Right atrium auricular region (tissue), 2 donors: Measurements from ENCODE around the gene VAMP5. TPM values are rescaled to one million over a fixed set of nuclear protein-coding genes. Genes with fewer than 3 reads are reported as not detected.

ENCODE experiments used
- DNase-seq: peaks from one replicate; pipeline ENCODE4 v3.0.0-alpha.2; 2019; ENCODE audit warnings: low spot score
- H3K27ac ChIP-seq, 2 donors: fragments of 200-600 bp; sonication (generic); 1 replicate in 1 of 2; 2 replicates in 1 of 2; pipeline ENCODE4 v1.5.1; 2016 to 2019
- H3K27me3 ChIP-seq, 2 donors: fragments of 200-600 bp; sonication (generic); one replicate each; pipeline versions ENCODE4 v1.5.1 to v1.6.0; 2017 to 2019
- H3K36me3 ChIP-seq: fragments of 200-600 bp; sonication (generic); one replicate; pipeline ENCODE4 v1.5.1; 2016
- H3K4me1 ChIP-seq, 2 donors: fragments of 200-600 bp; sonication (generic); one replicate each; pipeline versions ENCODE4 v1.5.1 to v1.6.0; 2017 to 2019
- H3K4me3 ChIP-seq, 2 donors: fragments of 200-600 bp; sonication (generic); 1 replicate in 1 of 2; 2 replicates in 1 of 2; pipeline ENCODE4 v1.5.1; 2017 to 2019; ENCODE audit warnings: mild to moderate bottlenecking in 1 of 2, moderate library complexity in 1 of 2
- H3K9me3 ChIP-seq, 2 donors: fragments of 200-600 bp; sonication (generic); one replicate each; pipeline ENCODE4 v1.5.1; 2019
- total RNA-seq, 2 donors: library from RNA; depleted of rRNA; stranded (reverse); fragments of >200 nt; gene quantifications; one replicate each; pipeline ENCODE4 v1.1.0, GENCODE V29; 2016
- TF ChIP-seq, protein P1 (sequence below), 2 donors: fragments of 200-600 bp; sonication (generic); IDR thresholded peaks; one replicate each; pipeline ENCODE4 v1.5.1; 2019; ENCODE audit warnings: antibody characterized with exemption in 2 of 2

VAMP5 gene
- total RNA-seq, 2 donors from 2014 or later = 37.2 to 61.7 TPM

DNA sequence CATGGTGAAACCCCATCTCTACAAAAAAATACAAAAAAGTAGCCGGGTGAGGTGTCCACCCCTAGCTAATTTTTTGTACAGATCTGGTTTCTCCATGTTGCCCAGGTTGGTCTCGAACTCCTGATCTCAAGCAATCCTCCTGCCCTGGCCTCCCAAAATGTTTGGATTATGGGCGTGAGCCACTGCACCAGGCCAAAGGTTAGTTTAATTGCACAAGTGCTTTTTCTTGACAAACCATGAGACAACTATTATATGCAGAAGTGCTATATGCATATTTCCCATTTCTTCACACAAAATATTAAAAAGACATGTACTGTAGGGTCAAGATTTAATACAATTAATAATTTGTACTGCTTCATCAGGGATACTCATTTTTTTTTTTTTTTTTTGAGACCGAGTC lies 18.0 kb upstream of the VAMP5 start:
- TF ChIP-seq, protein P1, sequence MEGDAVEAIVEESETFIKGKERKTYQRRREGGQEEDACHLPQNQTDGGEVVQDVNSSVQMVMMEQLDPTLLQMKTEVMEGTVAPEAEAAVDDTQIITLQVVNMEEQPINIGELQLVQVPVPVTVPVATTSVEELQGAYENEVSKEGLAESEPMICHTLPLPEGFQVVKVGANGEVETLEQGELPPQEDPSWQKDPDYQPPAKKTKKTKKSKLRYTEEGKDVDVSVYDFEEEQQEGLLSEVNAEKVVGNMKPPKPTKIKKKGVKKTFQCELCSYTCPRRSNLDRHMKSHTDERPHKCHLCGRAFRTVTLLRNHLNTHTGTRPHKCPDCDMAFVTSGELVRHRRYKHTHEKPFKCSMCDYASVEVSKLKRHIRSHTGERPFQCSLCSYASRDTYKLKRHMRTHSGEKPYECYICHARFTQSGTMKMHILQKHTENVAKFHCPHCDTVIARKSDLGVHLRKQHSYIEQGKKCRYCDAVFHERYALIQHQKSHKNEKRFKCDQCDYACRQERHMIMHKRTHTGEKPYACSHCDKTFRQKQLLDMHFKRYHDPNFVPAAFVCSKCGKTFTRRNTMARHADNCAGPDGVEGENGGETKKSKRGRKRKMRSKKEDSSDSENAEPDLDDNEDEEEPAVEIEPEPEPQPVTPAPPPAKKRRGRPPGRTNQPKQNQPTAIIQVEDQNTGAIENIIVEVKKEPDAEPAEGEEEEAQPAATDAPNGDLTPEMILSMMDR (IDR thresholded peaks at IDR 0.05) = no peak
- H3K4me3 ChIP-seq = no peak overlapping the region
- no peaks in the 10 kb centered on the region for H3K27me3 ChIP-seq
- H3K9me3 ChIP-seq = no peaks in the 10 kb centered on the region
- H3K4me1 ChIP-seq = peaks cover 0 to 6% of the 10 kb centered on the region in 2 donors
- no peak overlapping the region for H3K27ac ChIP-seq
- no peak for DNase-seq
- H3K36me3 ChIP-seq = no peaks in the 10 kb centered on the region

DNA sequence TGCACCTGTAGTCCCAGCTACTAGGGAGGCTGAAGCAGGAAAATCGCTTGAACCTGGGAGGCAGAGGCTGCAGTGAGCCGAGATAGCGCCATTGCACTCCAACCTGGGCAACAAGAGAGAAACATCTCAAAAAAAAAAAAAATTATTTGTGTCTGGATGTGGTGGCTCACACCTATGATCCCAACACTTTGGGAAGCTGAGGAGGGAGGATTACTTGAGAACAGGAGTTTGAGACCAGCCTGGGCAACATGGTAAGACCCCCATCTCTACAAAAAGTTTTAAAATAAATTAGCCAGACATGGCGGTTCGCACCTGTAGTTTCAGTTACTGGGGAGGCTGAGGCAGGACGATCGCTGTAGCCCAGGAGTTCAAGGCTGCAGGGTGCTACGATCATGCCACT lies 8.5 kb upstream of the VAMP5 start:
- H3K27ac ChIP-seq = no peak overlapping the region
- no peak for DNase-seq
- H3K9me3 ChIP-seq = no peaks in the 10 kb centered on the region
- TF ChIP-seq, protein P1 (IDR thresholded peaks at IDR 0.05) = no peak
- peaks cover 0 to 32% of the 10 kb centered on the region in 2 donors for H3K4me1 ChIP-seq
- no peaks in the 10 kb centered on the region for H3K27me3 ChIP-seq
- no peak overlapping the region for H3K4me3 ChIP-seq
- no peaks in the 10 kb centered on the region for H3K36me3 ChIP-seq

DNA sequence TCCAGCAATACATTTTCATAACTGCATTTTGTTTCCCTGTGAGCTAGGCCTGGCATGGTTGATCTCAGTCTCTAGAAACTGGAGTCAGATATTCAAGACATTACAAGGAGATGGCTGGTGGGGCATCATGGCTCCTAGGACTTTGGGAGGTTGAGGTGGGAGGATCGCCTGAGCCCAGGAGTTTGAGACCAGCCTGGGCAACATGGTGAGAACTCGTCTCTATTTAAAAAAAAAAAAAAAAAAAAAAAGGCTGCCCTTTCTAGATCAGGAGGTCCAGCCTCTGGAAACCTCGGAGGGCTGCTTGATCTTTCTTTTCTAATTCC lies 7.2 kb upstream of the VAMP5 start:
- Histone ChIP-seq H3K27ac (peak overlapping the region; percentile 80), H3K4me1 (peaks cover 0 to 32% of the 10 kb centered on the region in 2 donors), H3K9me3 (no peaks in the 10 kb centered on the region), H3K4me3 (no peak overlapping the region), H3K36me3 (no peaks in the 10 kb centered on the region), H3K27me3 (no peaks in the 10 kb centered on the region)
- TF ChIP-seq, protein P1 (IDR thresholded peaks at IDR 0.05) = no peak
- DNase-seq = no peak

DNA sequence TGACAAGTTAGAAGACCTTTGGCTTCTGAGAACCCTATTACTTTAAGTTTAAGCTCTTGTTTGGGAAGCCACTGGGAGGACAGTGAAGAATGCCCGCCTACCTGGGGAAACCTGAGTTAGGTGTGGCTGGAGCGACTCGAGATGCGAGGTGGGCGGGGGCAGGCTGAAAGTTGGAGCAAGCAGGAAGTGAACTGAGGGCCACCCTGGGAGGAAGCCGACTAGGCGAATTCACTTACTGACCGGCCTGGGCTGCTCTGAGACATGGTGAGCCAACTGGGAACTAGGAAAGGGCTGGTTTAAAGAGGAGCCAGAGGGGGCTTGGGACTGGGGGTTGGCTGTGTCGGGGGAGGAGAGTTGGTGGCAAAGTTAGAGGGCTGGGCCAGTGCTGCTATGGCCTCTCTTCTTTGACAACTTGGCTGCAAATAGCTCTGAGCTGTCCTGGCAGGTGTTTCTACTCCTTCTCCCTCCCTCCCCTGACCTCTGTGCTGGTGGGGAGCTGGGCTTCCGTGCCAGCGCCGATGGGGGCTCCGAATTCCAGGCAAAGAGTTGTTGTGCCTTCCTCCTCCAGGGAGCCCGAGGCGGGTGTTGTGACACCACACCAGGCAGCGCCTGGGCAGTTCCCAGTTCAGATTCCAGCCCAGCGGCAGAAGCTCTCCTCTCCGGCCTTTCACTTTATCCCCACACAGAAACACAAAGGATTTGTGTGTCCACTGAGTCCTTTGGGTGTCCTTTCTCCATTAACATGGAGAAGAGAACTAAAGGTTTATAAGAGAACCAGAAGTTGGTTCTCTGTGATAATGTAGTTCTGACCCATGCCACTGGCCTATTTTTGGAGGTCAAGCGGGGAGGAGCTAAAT lies 6.6 kb upstream of the VAMP5 start, which contains the start of gene VAMP8:
TSS of gene VAMP8 (plus strand) at position 201 of the 857 bp plus-strand sequence. CDS start at position 262, 61 bp downstream.
- H3K9me3 ChIP-seq = no peaks in the 10 kb centered on the region
- no peaks in the 10 kb centered on the region for H3K27me3 ChIP-seq
- H3K4me1 ChIP-seq = peaks cover 0 to 32% of the 10 kb centered on the region in 2 donors
- peak within 1 kb of the TSS; percentile 80 for H3K27ac ChIP-seq
- DNase-seq = no peak
- TF ChIP-seq, protein P1 (IDR thresholded peaks at IDR 0.05) = no peak
- no peaks in the 10 kb centered on the region for H3K36me3 ChIP-seq
- peak within 1 kb of the TSS in 1 of 2 donors; percentile 37 for H3K4me3 ChIP-seq

DNA sequence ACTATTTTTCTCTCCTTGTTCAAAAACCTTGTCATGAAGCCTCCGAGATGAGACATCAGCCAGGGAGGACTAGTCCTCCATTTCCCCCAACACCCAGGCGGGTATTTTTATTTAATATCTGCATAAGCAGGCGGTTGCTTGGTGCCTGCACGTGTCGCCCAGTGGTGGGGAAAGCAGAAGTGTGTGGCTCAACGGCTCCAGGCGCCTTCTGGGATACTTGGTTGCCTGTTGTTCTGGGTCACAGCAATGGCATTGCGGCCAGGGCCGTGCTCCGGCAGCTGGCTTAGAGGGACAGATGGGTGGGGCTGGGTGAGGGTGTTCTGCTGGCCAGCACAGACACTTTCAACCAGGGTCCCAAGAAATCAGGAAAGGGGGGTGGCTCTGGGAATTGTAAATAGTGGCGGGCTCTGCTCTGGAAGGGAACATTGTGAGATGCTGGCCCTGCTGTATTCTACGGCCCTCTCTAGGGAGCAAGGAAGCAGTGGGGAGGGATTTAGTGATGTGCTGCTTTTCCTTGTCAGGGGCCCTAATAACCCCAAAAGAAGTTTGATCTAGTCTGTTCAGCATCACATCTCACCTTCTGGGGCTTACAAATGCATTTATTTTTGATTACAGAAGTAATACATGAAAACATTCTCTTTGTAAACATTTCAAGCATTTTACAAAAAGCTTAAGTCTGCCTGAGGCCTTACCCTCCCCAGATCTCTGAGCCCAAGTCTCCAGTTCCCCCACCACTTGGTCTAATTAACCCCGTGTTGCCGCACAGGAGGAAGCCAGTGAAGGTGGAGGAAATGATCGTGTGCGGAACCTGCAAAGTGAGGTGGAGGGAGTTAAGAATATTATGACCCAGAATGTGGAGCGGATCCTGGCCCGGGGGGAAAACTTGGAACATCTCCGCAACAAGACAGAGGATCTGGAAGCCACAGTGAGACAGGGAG lies 5.7 kb upstream of the VAMP5 start:
- no peaks in the 10 kb centered on the region for H3K36me3 ChIP-seq
- H3K4me1 ChIP-seq = peaks cover 0 to 32% of the 10 kb centered on the region in 2 donors
- no peaks in the 10 kb centered on the region for H3K27me3 ChIP-seq
- peak overlapping the region in 1 of 2 donors; percentile 37 for H3K4me3 ChIP-seq
- H3K27ac ChIP-seq = peak overlapping the region; percentile 80
- H3K9me3 ChIP-seq = no peaks in the 10 kb centered on the region
- DNase-seq = peak; percentile 83
- TF ChIP-seq, protein P1 (IDR thresholded peaks at IDR 0.05) = no peak
